ENCODE data around the gene DAPL1.

Gene DAPL1

GRCh38 chr2:158803506-158803905, 8.4 kb downstream of the DAPL1 start:
- H3K79me2 ChIP-seq (ENCODE audit: low read length): no peaks in the 10 kb centered on the region
- H3K4me3 ChIP-seq (ENCODE audit: low read length): no peak overlapping the region
- no peaks in the 10 kb centered on the region for H3K36me3 ChIP-seq (replicated peaks; ENCODE audit: low read depth, low read length)
- no peak overlapping the region for H2AFZ ChIP-seq (ENCODE audit: low read depth, low read length)
- TF ChIP-seq EZH2phosphoT487 (IDR thresholded peaks at IDR 0.05; ENCODE audit: low read depth) (no peak), CTCF (IDR thresholded peaks at IDR 0.05; ENCODE audit: low read depth, low read length) (no peak)
- H3K27ac ChIP-seq (ENCODE audit: low read length): no peak overlapping the region
- H3K9ac ChIP-seq (ENCODE audit: low read length): no peak overlapping the region
- H3K4me2 ChIP-seq (ENCODE audit: low read length): no peak overlapping the region
- H3K4me1 ChIP-seq (ENCODE audit: low read length): no peaks in the 10 kb centered on the region
- H3K27me3 ChIP-seq (ENCODE audit: low read depth, low read length): peaks cover 5% of the 10 kb centered on the region; the same call in 1 of the 2 replicates
- no peaks in the 10 kb centered on the region for H3K9me3 ChIP-seq (ENCODE audit: insufficient read depth, low read length)
- H4K20me1 ChIP-seq (ENCODE audit: insufficient read depth, low read length): no peaks in the 10 kb centered on the region

GRCh38 chr2:158805255-158805654, 10.1 kb downstream of the DAPL1 start:
- Histone ChIP-seq H3K79me2 (ENCODE audit: low read length) (no peaks in the 10 kb centered on the region), H3K27me3 (ENCODE audit: low read depth, low read length) (no peaks in the 10 kb centered on the region), H3K27ac (ENCODE audit: low read length) (no peak overlapping the region), H3K36me3 (replicated peaks; ENCODE audit: low read depth, low read length) (no peaks in the 10 kb centered on the region), H3K9ac (ENCODE audit: low read length) (no peak overlapping the region), H3K4me3 (ENCODE audit: low read length) (no peak overlapping the region), H2AFZ (ENCODE audit: low read depth, low read length) (no peak overlapping the region), H3K9me3 (ENCODE audit: insufficient read depth, low read length) (no peaks in the 10 kb centered on the region), H3K4me1 (ENCODE audit: low read length) (no peaks in the 10 kb centered on the region), H4K20me1 (ENCODE audit: insufficient read depth, low read length) (no peaks in the 10 kb centered on the region), H3K4me2 (ENCODE audit: low read length) (no peak overlapping the region)
- TF ChIP-seq CTCF (IDR thresholded peaks at IDR 0.05; ENCODE audit: low read depth, low read length): no peak
- TF ChIP-seq EZH2phosphoT487 (IDR thresholded peaks at IDR 0.05; ENCODE audit: low read depth): no peak

DNA sequence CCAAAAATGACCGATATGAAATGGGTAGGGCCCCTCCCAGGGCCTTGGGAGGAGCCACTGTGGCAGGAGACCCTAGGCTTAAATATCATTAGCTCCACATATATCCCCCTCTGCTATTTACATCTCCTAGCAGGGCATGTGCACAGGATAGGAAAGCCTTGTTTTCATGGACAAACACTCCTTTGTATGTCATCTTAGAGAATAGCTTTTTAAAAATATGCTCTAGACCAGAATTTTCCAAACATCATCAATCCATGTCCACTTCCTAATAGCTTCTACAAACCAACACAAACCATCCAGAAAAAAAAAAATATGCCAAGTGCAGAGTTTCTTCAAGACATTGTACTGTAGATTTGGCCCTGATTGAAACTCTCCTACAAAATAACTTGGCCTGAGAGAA, 10.8 kb downstream of the DAPL1 start:
- no peaks in the 10 kb centered on the region for H3K36me3 ChIP-seq (replicated peaks; ENCODE audit: low read depth, low read length)
- no peaks in the 10 kb centered on the region for H3K9me3 ChIP-seq (ENCODE audit: insufficient read depth, low read length)
- H3K9ac ChIP-seq (ENCODE audit: low read length): no peak overlapping the region
- no peak for TF ChIP-seq CTCF (IDR thresholded peaks at IDR 0.05; ENCODE audit: low read depth, low read length)
- no peaks in the 10 kb centered on the region for H3K4me1 ChIP-seq (ENCODE audit: low read length)
- no peaks in the 10 kb centered on the region for H4K20me1 ChIP-seq (ENCODE audit: insufficient read depth, low read length)
- H3K79me2 ChIP-seq (ENCODE audit: low read length): no peaks in the 10 kb centered on the region
- H3K4me2 ChIP-seq (ENCODE audit: low read length): no peak overlapping the region
- H3K4me3 ChIP-seq (ENCODE audit: low read length): no peak overlapping the region
- peaks cover 4% of the 10 kb centered on the region for H3K27me3 ChIP-seq (ENCODE audit: low read depth, low read length)
- H3K27ac ChIP-seq (ENCODE audit: low read length): no peak overlapping the region
- no peak overlapping the region for H2AFZ ChIP-seq (ENCODE audit: low read depth, low read length)

DNA sequence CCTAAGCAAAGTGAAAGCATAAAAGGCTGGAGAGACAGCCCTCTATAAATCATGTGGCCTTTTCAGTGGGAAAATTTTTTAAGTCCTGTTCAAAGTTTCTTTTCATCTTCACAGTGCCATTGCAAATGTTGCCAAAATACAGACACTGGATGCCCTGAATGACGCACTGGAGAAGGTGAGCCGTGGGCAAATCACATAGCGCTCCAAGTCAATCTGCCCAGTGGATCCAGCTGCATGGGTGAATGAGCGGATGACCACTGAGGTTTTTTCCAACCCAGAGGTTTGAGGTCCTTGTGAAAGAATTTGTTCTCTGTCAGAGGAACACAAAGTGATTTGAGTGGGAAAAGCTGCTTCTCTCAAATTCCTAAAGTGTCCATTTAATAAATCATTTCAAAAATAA, 11.8 kb downstream of the DAPL1 start:
- Histone ChIP-seq H2AFZ (ENCODE audit: low read depth, low read length) (no peak overlapping the region), H3K36me3 (replicated peaks; ENCODE audit: low read depth, low read length) (no peaks in the 10 kb centered on the region), H4K20me1 (ENCODE audit: insufficient read depth, low read length) (no peaks in the 10 kb centered on the region), H3K4me2 (ENCODE audit: low read length) (no peak overlapping the region), H3K79me2 (ENCODE audit: low read length) (no peaks in the 10 kb centered on the region), H3K9me3 (ENCODE audit: insufficient read depth, low read length) (no peaks in the 10 kb centered on the region), H3K9ac (ENCODE audit: low read length) (no peak overlapping the region), H3K4me1 (ENCODE audit: low read length) (no peaks in the 10 kb centered on the region), H3K4me3 (ENCODE audit: low read length) (no peak overlapping the region), H3K27ac (ENCODE audit: low read length) (no peak overlapping the region), H3K27me3 (ENCODE audit: low read depth, low read length) (peaks cover 13% of the 10 kb centered on the region)
- TF ChIP-seq EZH2phosphoT487 (IDR thresholded peaks at IDR 0.05; ENCODE audit: low read depth) (no peak), CTCF (IDR thresholded peaks at IDR 0.05; ENCODE audit: low read depth, low read length) (no peak)

Measured in OCI-LY3 (cell line).